ENCODE data around the gene ZFP57.

ZFP57 gene

GRCh38 chr6:29653452-29654038, 27.4 kb downstream of the ZFP57 start:
- peak; percentile 42; the same call in 2 of the 3 replicates for ATAC-seq
- TF ChIP-seq CSRNP3 (CRISPR knock-in tag; IDR thresholded peaks at IDR 0.05) (no peak), GLIS3 (CRISPR knock-in tag; IDR thresholded peaks at IDR 0.05) (no peak), ZFP30 (CRISPR knock-in tag; IDR thresholded peaks at IDR 0.05) (no peak), ZNF565 (CRISPR knock-in tag; conservative IDR thresholded peaks at IDR 0.05; ENCODE audit: low read depth) (no peak), POU6F1 (CRISPR knock-in tag; IDR thresholded peaks at IDR 0.05; ENCODE audit: borderline replicate concordance, low read depth) (no peak)

- no peak for ATAC-seq
- TF ChIP-seq PPARA (CRISPR knock-in tag; IDR thresholded peaks at IDR 0.05; ENCODE audit: borderline replicate concordance) = no peak
- no peak for TF ChIP-seq ISL1 (CRISPR knock-in tag; IDR thresholded peaks at IDR 0.05)
- TF ChIP-seq TSHZ2 (CRISPR knock-in tag; IDR thresholded peaks at IDR 0.05) = no peak
- no peak for TF ChIP-seq SNAI2 (CRISPR knock-in tag; IDR thresholded peaks at IDR 0.05)
- TF ChIP-seq GLIS3 (CRISPR knock-in tag; IDR thresholded peaks at IDR 0.05) = no peak
- TF ChIP-seq TCF4 (CRISPR knock-in tag; IDR thresholded peaks at IDR 0.05; ENCODE audit: borderline replicate concordance) = no peak
Measured at GRCh38 chr6:29652198-29652584, 28.8 kb downstream of the ZFP57 start.

GRCh38 chr6:29651413-29652197, 29.3 kb downstream of the ZFP57 start:
- TF ChIP-seq ZFP30 (CRISPR knock-in tag; IDR thresholded peaks at IDR 0.05) (no peak), SNAI2 (CRISPR knock-in tag; IDR thresholded peaks at IDR 0.05) (no peak), ZNF8 (CRISPR knock-in tag; IDR thresholded peaks at IDR 0.05) (no peak), ISL1 (CRISPR knock-in tag; IDR thresholded peaks at IDR 0.05) (no peak), CREB5 (CRISPR knock-in tag; IDR thresholded peaks at IDR 0.05; ENCODE audit: low read depth) (no peak), ZNF70 (CRISPR knock-in tag; IDR thresholded peaks at IDR 0.05) (no peak), ESRRG (CRISPR knock-in tag; IDR thresholded peaks at IDR 0.05) (no peak), ZNF565 (CRISPR knock-in tag; conservative IDR thresholded peaks at IDR 0.05; ENCODE audit: low read depth) (no peak), TSHZ2 (CRISPR knock-in tag; IDR thresholded peaks at IDR 0.05) (no peak), ARNTL (CRISPR knock-in tag; IDR thresholded peaks at IDR 0.05; ENCODE audit: borderline replicate concordance, low read depth) (no peak), PPARA (CRISPR knock-in tag; IDR thresholded peaks at IDR 0.05; ENCODE audit: borderline replicate concordance) (no peak), BACH2 (CRISPR knock-in tag; IDR thresholded peaks at IDR 0.05; ENCODE audit: borderline replicate concordance) (no peak)
- peak; percentile 50 for ATAC-seq

Data from SK-N-SH treated with all-trans-retinoic acid at 6 μM for 48 hours (cell line).